ENCODE measurements around the gene CCL5.
A peak's percentile ranks its signal among the peaks of the same experiment; 100 is the strongest.

CCL5 gene

GRCh38 chr17:35879773-35880654, at the start of gene CCL5:
Gene CCL5, minus strand, starts transcription at chr17:35880360.
- no peak for TF ChIP-seq CTCF (IDR thresholded peaks at IDR 0.05; ENCODE audit: poor library complexity, severe bottlenecking)
- Histone ChIP-seq H3K4me3 (ENCODE audit: severe bottlenecking) (no peak within 1 kb of the TSS), H3K27ac (ENCODE audit: poor library complexity, severe bottlenecking) (no peak within 1 kb of the TSS)

GRCh38 chr17:35927714-35928113, 47.6 kb upstream of the CCL5 start:
- H3K36me3 ChIP-seq (ENCODE audit: low read depth), result no peaks in the 10 kb centered on the region; the same call in 1 of the 2 replicates
- no peak for TF ChIP-seq CTCF (IDR thresholded peaks at IDR 0.05; ENCODE audit: poor library complexity, severe bottlenecking)
- H3K4me3 ChIP-seq (ENCODE audit: severe bottlenecking), result no peak overlapping the region
- H3K4me1 ChIP-seq (ENCODE audit: insufficient read depth, poor library complexity, severe bottlenecking), result no peaks in the 10 kb centered on the region
- H3K9me3 ChIP-seq (ENCODE audit: severe bottlenecking), result no peaks in the 10 kb centered on the region
- no peaks in the 10 kb centered on the region for H3K27me3 ChIP-seq (ENCODE audit: insufficient read depth, poor library complexity, severe bottlenecking)
- ATAC-seq (ENCODE audit: low read depth) (no peak), DNase-seq (ENCODE audit: low spot score) (no peak)
- no peak overlapping the region for H3K27ac ChIP-seq (ENCODE audit: poor library complexity, severe bottlenecking)

More at GRCh38 chr17:35879773-35880654, at the start of gene CCL5:
- Histone ChIP-seq H3K27me3 (ENCODE audit: insufficient read depth, poor library complexity, severe bottlenecking) (no peaks in the 10 kb centered on the region), H3K36me3 (ENCODE audit: low read depth) (no peaks in the 10 kb centered on the region), H3K9me3 (ENCODE audit: severe bottlenecking) (no peaks in the 10 kb centered on the region), H3K4me1 (ENCODE audit: insufficient read depth, poor library complexity, severe bottlenecking) (no peaks in the 10 kb centered on the region)
- DNase-seq (ENCODE audit: low spot score), result no peak
- peak; percentile 67 for ATAC-seq (ENCODE audit: low read depth)

GRCh38 chr17:35923609-35924114, 43.5 kb upstream of the CCL5 start:
- H3K4me1 ChIP-seq (ENCODE audit: insufficient read depth, poor library complexity, severe bottlenecking), result no peaks in the 10 kb centered on the region
- no peak overlapping the region for H3K27ac ChIP-seq (ENCODE audit: poor library complexity, severe bottlenecking)
- ATAC-seq (ENCODE audit: low read depth) (no peak), DNase-seq (ENCODE audit: low spot score) (no peak)
- no peaks in the 10 kb centered on the region for H3K9me3 ChIP-seq (ENCODE audit: severe bottlenecking)
- no peaks in the 10 kb centered on the region for H3K27me3 ChIP-seq (ENCODE audit: insufficient read depth, poor library complexity, severe bottlenecking)
- H3K36me3 ChIP-seq (ENCODE audit: low read depth), result no peaks in the 10 kb centered on the region; the same call in 1 of the 2 replicates
- TF ChIP-seq CTCF (IDR thresholded peaks at IDR 0.05; ENCODE audit: poor library complexity, severe bottlenecking), result no peak
- no peak overlapping the region for H3K4me3 ChIP-seq (ENCODE audit: severe bottlenecking)

GRCh38 chr17:35920229-35920628, 40.1 kb upstream of the CCL5 start:
- no peak for TF ChIP-seq CTCF (IDR thresholded peaks at IDR 0.05; ENCODE audit: poor library complexity, severe bottlenecking)
- Histone ChIP-seq H3K27ac (ENCODE audit: poor library complexity, severe bottlenecking) (no peak overlapping the region), H3K9me3 (ENCODE audit: severe bottlenecking) (no peaks in the 10 kb centered on the region), H3K4me3 (ENCODE audit: severe bottlenecking) (no peak overlapping the region), H3K4me1 (ENCODE audit: insufficient read depth, poor library complexity, severe bottlenecking) (no peaks in the 10 kb centered on the region), H3K36me3 (ENCODE audit: low read depth) (no peaks in the 10 kb centered on the region; the same call in 1 of the 2 replicates), H3K27me3 (ENCODE audit: insufficient read depth, poor library complexity, severe bottlenecking) (no peaks in the 10 kb centered on the region)
- DNase-seq (ENCODE audit: low spot score) (no peak), ATAC-seq (ENCODE audit: low read depth) (no peak)

GRCh38 chr17:35918665-35919064, 38.5 kb upstream of the CCL5 start:
- DNase-seq (ENCODE audit: low spot score) (no peak), ATAC-seq (ENCODE audit: low read depth) (no peak)
- no peaks in the 10 kb centered on the region for H3K4me1 ChIP-seq (ENCODE audit: insufficient read depth, poor library complexity, severe bottlenecking)
- no peak overlapping the region for H3K4me3 ChIP-seq (ENCODE audit: severe bottlenecking)
- no peaks in the 10 kb centered on the region for H3K27me3 ChIP-seq (ENCODE audit: insufficient read depth, poor library complexity, severe bottlenecking)
- no peaks in the 10 kb centered on the region; the same call in 1 of the 2 replicates for H3K36me3 ChIP-seq (ENCODE audit: low read depth)
- H3K9me3 ChIP-seq (ENCODE audit: severe bottlenecking), result no peaks in the 10 kb centered on the region
- H3K27ac ChIP-seq (ENCODE audit: poor library complexity, severe bottlenecking), result no peak overlapping the region
- TF ChIP-seq CTCF (IDR thresholded peaks at IDR 0.05; ENCODE audit: poor library complexity, severe bottlenecking), result no peak

Measured in RWPE2 (cell line).